ENCODE data around the gene CCDC180. TPM values are rescaled to one million over a fixed set of nuclear protein-coding genes. Genes with fewer than 3 reads are reported as not detected.
"Not testable (repeated sequence)": the region's sequence is repeated elsewhere in the genome, so short reads cannot be mapped to it uniquely, and the experiment has no call there.

Gene CCDC180
- 1 to 10 TPM; 2.3 to 4.9 TPM for total RNA-seq

DNA sequence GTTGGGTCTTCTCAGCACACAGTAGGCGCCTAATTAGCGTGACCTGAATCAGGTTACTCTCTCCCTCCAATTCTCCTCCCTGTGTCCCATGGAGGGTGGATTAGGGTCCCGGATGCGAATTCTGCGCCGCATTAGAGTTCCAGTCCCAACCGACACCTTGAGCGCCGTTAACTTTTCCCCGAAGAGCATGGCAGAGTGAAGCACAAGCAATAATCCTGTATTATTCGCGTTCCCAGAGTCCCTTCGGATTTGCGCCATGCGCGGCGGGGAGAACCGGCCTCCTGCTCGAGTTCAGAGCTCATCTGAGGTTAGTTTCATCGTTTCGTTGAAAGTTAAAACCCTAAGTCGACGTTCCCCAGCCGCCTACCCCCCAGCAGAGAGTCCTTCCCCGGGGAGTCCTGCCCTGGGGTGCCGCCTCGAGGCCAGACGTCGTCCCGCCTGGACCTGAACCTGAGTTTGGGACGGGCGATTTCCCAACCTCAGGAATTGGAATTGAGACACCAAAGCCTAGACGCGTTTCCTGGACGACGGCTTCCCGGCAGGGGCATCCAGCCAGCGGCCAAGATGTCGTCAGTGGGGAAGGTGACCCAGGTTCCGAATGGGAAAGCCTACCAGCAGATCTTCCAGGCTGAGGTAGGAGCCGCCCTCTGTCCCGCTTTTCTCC lies at the start of gene CCDC180:
TSS of gene CCDC180 (plus strand) at position 160 of the 664 bp plus-strand sequence. CDS start at position 565, 405 bp downstream.
- H3K27me3 Mint-ChIP-seq = peaks cover 0 to 9% of the 10 kb centered on the region in 2 donors
- no peak within 1 kb of the TSS for H3K4me3 Mint-ChIP-seq
- no peaks in the 10 kb centered on the region for H3K36me3 Mint-ChIP-seq
- no peak for ATAC-seq
- DNase-seq (ENCODE audit: low spot score) = no peak
- H3K27ac Mint-ChIP-seq = no peak within 1 kb of the TSS
- H3K4me1 Mint-ChIP-seq (ENCODE audit: low read depth in 2 of 2) = no peaks in the 10 kb centered on the region
- no peaks in the 10 kb centered on the region for H3K9me3 Mint-ChIP-seq

DNA sequence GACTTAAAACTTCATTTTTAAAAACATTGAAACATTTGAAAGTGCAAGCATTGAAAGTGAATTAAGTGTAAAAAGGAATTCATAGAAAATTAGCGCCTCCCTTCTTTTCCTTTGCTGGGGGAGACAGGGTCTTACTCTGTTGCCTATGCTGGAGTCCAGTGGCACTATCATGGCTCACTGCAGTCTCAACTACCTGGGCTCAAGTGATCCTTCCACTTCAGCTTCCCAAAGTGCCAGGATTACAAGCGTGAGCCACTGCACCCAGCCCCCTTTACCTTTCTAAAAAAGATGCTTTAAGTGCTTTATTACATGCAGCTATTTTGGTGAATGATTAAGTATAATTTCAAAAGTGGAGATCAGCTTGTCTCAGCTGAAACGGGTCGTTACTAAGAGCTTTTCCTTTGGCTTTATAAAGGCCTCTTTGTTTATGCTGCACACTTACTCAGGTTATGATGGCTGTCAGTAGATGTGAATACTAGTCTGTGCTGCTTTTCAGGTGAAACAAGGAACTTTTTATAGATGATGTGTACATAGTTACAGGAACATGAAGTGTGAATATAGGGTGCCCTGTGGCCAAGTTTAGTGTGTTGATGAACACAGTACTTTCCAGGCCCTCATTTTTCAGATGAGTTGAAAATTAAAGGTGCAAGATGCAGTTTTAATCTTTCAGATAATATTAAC lies 47.5 kb upstream of the CCDC180 start:
- H3K27me3 Mint-ChIP-seq; ATAC-seq; H3K9me3 Mint-ChIP-seq; DNase-seq (ENCODE audit: low spot score); H3K27ac Mint-ChIP-seq; H3K4me1 Mint-ChIP-seq (ENCODE audit: low read depth in 2 of 2); H3K36me3 Mint-ChIP-seq; H3K4me3 Mint-ChIP-seq: not testable (repeated sequence)

DNA sequence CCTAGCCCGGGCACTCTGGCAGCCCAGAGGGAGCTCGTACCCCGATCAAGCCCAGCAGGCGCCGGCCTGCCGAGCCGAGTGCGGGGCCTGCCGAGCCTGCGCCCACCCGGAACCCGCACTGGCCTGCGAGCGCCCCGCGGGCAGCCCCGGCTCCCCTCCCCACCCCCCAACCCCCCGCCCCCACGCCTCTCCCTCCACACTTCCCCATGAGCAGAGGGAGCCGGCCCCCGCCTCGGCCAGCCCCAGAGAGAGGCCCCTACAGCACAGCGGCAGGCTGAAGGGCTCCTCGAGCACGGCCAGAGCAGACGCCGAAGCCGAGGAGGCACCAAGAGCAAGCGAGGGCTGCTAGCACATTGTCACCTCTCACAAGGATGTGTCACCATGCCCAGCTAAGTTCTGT lies 36.2 kb upstream of the CCDC180 start:
- ATAC-seq = no peak
- H3K4me3 Mint-ChIP-seq = no peak overlapping the region
- DNase-seq (ENCODE audit: low spot score) = no peak
- peaks cover 6 to 13% of the 10 kb centered on the region in 2 donors for H3K4me1 Mint-ChIP-seq (ENCODE audit: low read depth in 2 of 2)
- H3K27ac Mint-ChIP-seq = no peak overlapping the region
- no peaks in the 10 kb centered on the region for H3K36me3 Mint-ChIP-seq
- H3K9me3 Mint-ChIP-seq = no peaks in the 10 kb centered on the region
- H3K27me3 Mint-ChIP-seq = no peaks in the 10 kb centered on the region

DNA sequence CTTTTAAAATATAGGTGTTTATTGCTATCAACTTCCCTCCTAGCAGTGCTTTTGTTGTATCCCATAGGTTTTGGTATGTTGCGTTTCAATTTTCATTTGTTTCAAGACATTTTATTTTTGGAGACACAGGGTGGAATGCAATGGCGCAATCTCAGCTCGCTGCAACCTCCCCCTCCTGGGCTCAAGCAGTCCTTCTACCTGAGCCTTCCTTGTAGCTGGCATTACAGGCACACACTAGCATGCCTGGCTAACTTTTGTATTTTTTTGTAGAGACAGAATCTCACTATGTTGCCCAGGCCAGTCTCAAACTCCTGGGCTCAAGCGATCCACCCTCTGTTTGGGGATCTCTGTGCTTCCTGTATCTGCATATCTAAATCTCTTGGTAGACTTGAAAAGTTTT lies 35.4 kb upstream of the CCDC180 start:
- Mint-ChIP-seq H3K9me3 (no peaks in the 10 kb centered on the region), H3K4me3 (no peak overlapping the region)
- DNase-seq (ENCODE audit: low spot score) = no peak

DNA sequence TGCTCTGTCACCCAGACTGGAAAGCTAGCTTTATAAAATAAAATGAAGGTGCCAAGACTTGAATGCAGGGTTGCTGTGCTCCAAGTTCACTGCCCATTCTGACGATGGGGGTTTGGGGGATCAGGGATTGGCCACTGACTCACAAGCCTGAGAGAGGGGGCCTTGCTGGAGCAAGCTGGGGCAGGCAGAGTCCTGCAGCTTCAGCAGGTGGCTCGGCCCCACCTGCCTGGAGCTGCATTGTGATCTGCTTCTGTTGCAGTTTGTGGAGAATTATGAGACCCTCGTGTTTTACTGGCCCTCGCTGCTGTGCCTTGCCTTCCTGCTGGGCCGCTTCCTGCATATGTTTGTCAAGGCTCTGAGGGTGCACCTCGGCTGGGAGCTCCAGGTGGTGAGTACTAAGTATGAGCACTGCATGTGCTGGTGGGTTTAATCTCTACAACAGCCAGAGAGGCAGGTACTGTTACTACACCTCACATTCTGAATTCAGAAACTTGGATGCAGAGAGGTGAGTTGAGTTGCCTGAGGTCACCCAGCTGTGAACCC lies 31.1 kb upstream of the CCDC180 start:
- H3K27ac Mint-ChIP-seq = no peak overlapping the region
- H3K36me3 Mint-ChIP-seq = peaks cover 13% of the 10 kb centered on the region
- H3K9me3 Mint-ChIP-seq = no peaks in the 10 kb centered on the region
- H3K4me3 Mint-ChIP-seq = no peak overlapping the region
- no peaks in the 10 kb centered on the region for H3K27me3 Mint-ChIP-seq
- no peak for ATAC-seq
- H3K4me1 Mint-ChIP-seq (ENCODE audit: low read depth in 2 of 2) = peaks cover 6 to 7% of the 10 kb centered on the region in 2 donors
- no peak for DNase-seq (ENCODE audit: low spot score)

More for the DNA sequence above, 35.4 kb upstream of the CCDC180 start:
- Mint-ChIP-seq H3K36me3 (no peaks in the 10 kb centered on the region), H3K27me3 (no peaks in the 10 kb centered on the region), H3K4me1 (ENCODE audit: low read depth in 2 of 2) (peaks cover 6 to 13% of the 10 kb centered on the region in 2 donors), H3K27ac (no peak overlapping the region)
- no peak for ATAC-seq

DNA sequence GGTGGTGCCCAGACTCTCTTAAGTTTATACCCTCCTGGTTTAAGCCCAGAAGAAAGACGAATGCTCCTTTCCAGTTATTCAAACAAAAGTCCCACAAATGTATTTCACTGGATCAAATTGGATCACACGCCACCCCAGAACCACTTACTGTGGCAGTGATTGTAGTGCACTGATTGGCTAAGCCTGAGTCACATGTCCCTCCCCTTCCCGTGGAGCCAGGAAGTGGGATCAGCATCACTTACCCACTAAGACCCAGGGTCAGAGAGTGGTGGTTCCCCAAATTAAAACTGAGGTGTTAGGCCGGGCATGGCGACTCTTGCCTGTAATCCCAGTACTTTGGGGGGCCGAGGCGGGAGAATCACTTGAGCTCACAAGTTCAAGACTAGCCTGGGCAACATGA lies 29.5 kb upstream of the CCDC180 start:
- Mint-ChIP-seq H3K9me3 (no peaks in the 10 kb centered on the region), H3K36me3 (peaks cover 13% of the 10 kb centered on the region), H3K4me3 (no peak overlapping the region), H3K27ac (no peak overlapping the region), H3K27me3 (no peaks in the 10 kb centered on the region), H3K4me1 (ENCODE audit: low read depth in 2 of 2) (no peaks in the 10 kb centered on the region)
- DNase-seq (ENCODE audit: low spot score) = no peak
- no peak for ATAC-seq

DNA sequence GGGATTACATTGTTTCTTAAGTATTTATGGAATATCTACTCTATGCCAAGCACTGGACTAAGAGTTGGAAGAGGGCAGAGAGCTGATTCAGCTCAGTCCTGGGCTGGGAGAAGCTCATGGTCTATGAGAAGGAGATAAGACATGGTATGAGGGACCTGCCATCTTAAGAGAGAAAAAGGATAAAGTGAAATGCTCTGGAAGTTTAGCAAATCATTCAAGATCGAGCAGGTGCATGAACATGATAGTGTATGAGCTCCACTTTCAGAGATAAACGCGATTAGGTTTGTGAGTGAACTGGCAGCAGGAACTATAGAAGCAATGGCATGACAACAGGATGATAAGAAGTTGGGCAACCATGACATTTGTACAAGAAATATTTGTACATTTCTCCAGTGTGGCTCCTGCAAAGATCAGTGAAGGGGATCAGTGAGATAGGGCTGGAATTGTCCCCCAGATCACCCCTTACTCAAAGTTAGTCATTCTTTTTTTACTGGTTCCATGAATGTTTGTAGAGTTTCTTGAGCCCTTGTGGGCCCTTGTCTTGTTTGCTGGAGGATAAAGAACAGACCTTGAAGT lies 26.6 kb upstream of the CCDC180 start:
- Mint-ChIP-seq H3K36me3 (peaks cover 26% of the 10 kb centered on the region), H3K27me3 (no peaks in the 10 kb centered on the region), H3K4me3 (no peak overlapping the region), H3K9me3 (no peaks in the 10 kb centered on the region), H3K4me1 (ENCODE audit: low read depth in 2 of 2) (peaks cover 0 to 4% of the 10 kb centered on the region in 2 donors), H3K27ac (no peak overlapping the region)
- no peak for DNase-seq (ENCODE audit: low spot score)
- no peak for ATAC-seq

DNA sequence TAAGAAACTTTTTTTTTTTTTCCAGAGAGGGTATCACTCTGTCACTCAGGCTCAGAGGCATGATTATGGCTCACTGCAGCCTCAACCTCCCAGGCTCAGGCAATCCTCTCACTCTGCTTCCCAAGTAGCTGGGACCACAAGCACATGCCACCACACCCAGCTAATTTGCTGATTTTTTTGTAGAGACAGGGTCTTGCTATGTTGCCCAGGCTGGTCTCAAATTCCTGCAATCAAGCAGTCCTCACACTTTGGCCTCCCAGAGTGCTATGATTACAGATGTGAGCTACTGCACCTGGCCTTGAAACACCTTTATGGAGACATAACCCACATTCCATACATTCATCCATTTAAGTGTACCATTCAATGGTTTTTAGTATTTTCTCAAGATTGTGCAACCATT lies 23.7 kb upstream of the CCDC180 start:
- Mint-ChIP-seq H3K9me3 (no peaks in the 10 kb centered on the region), H3K36me3 (peaks cover 39% of the 10 kb centered on the region), H3K4me3 (no peak overlapping the region), H3K4me1 (ENCODE audit: low read depth in 2 of 2) (peaks cover 0 to 4% of the 10 kb centered on the region in 2 donors), H3K27ac (no peak overlapping the region), H3K27me3 (no peaks in the 10 kb centered on the region)
- DNase-seq (ENCODE audit: low spot score) (no peak), ATAC-seq (no peak)

DNA sequence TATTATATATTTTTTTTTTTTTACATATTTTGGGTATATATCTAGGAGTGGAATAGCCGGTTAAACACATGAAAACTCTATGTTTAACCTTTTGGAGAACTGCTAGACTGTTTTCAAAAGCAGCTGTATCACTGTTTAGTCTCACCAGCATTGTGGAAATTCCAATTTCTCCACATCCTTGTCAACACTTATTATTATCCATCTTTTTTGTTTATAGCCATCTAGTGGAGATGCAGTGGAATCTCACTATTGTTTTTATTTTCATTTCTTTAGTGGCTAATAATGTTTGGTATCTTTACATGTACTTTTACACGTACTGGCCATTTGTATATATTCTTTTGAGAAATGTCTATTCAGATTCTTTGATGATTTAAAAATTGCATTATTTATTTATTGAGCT lies 22.7 kb upstream of the CCDC180 start:
- no peak for DNase-seq (ENCODE audit: low spot score)
- Mint-ChIP-seq H3K4me3 (no peak overlapping the region), H3K36me3 (peaks cover 39% of the 10 kb centered on the region), H3K27me3 (no peaks in the 10 kb centered on the region), H3K27ac (no peak overlapping the region), H3K9me3 (no peaks in the 10 kb centered on the region), H3K4me1 (ENCODE audit: low read depth in 2 of 2) (peaks cover 0 to 4% of the 10 kb centered on the region in 2 donors)
- no peak for ATAC-seq

DNA sequence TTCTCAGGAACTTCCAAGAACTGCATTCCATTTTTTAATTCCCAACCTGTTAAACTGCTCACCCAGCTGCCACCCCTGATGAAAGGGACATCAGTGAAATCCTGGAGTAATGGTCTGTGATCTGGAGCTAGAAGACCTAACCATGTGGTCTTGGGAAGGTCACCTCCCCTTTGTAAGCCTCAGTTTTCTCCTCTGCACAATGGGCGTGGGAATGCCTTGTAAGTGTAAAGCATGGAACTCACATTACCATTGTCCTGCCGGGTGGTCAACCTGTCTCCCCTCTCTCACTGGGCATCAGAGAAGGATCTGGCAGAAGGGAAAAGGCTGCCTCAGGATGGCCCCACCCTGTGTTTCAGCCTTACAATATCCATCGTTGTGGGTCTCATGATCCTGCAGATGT lies 15.3 kb upstream of the CCDC180 start:
- DNase-seq (ENCODE audit: low spot score) (no peak), ATAC-seq (no peak)
- Mint-ChIP-seq H3K27ac (no peak overlapping the region), H3K4me1 (ENCODE audit: low read depth in 2 of 2) (peaks cover 7 to 12% of the 10 kb centered on the region in 2 donors), H3K36me3 (peaks cover 22% of the 10 kb centered on the region), H3K9me3 (peaks cover under 1% of the 10 kb centered on the region), H3K27me3 (no peaks in the 10 kb centered on the region), H3K4me3 (no peak overlapping the region)

DNA sequence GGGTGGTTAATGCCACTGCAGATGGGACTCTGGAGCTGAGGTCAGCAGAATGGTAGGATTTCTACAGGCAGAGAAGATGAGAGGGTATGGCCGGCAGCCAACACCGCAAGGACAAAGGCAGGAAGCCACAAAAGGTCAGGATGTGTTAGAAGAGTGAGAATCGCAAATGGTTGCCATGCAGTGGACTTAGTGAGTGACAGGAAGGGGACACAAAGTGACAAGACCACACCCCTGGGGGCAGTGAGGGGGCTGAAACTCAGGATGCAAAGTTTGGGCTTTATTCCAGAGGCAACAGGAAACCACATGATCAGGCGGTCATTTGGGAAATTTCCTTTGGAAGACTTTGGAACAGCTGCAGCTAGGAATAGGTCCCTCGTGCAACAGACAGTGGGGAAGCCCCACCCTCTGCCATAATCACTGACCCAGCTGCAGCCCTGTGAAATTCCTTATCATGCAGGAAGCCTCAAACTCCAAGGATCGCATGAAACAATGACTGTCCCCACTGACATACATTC lies 14.2 kb upstream of the CCDC180 start:
- no peak for ATAC-seq
- Mint-ChIP-seq H3K4me1 (ENCODE audit: low read depth in 2 of 2) (peaks cover 7 to 12% of the 10 kb centered on the region in 2 donors), H3K4me3 (no peak overlapping the region), H3K27me3 (no peaks in the 10 kb centered on the region), H3K27ac (no peak overlapping the region), H3K9me3 (peaks cover 4% of the 10 kb centered on the region), H3K36me3 (peaks cover 23% of the 10 kb centered on the region)
- no peak for DNase-seq (ENCODE audit: low spot score)

DNA sequence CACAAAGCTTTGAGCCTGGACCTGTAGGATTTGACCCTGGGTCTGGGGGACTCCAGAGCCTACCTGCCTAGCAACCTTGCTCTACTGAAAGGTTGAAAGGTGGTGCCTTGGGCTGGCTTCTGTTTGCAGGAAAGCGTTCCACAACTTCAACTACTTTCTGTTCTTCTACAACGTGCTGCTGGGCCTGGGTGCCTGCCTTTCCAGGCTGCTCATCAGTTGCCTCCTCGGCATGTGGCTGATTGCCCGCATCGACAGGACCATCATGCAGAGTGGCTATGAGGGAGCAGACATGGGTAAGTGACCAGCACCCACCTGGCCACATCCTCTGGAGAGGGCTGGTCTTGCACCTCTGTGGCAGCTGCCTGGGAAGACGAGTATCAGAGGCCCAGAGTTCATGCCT lies 13.6 kb upstream of the CCDC180 start:
- Mint-ChIP-seq H3K27ac (no peak overlapping the region), H3K4me1 (ENCODE audit: low read depth in 2 of 2) (peaks cover 7 to 12% of the 10 kb centered on the region in 2 donors), H3K4me3 (no peak overlapping the region), H3K36me3 (peaks cover 23% of the 10 kb centered on the region), H3K9me3 (peaks cover 4% of the 10 kb centered on the region), H3K27me3 (no peaks in the 10 kb centered on the region)
- DNase-seq (ENCODE audit: low spot score) = no peak
- ATAC-seq = no peak

DNA sequence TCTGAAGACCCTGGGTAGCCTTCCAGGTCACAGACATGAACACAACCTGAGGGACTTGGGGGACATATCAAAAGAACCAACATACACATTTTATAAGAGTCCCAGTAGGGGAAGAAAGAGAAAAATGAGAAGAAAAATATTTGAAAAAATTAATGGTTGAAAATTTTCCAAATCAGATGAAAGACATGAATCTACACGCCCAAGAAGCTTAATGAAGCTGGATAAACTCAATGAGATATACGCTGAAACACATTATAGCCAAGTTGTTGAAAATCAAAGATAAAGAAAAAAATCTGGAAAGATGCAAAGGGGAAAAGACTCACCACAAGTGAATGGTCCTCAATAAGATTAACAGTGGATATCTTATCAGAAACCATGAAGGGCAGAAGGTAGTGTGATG lies 9.6 kb upstream of the CCDC180 start:
- Mint-ChIP-seq H3K27ac (no peak overlapping the region), H3K36me3 (peaks cover 21% of the 10 kb centered on the region), H3K9me3 (peaks cover 6% of the 10 kb centered on the region), H3K4me3 (no peak overlapping the region), H3K27me3 (no peaks in the 10 kb centered on the region), H3K4me1 (ENCODE audit: low read depth in 2 of 2) (peaks cover 4 to 7% of the 10 kb centered on the region in 2 donors)
- no peak for ATAC-seq
- no peak for DNase-seq (ENCODE audit: low spot score)
